Esophagus muscularis mucosa (tissue), 4 donors: Measurements from ENCODE around the gene DNAJA1. TPM values are rescaled to one million over a fixed set of nuclear protein-coding genes. Genes with fewer than 3 reads are reported as not detected.
"Not testable (repeated sequence)": the region's sequence is repeated elsewhere in the genome, so short reads cannot be mapped to it uniquely, and the experiment has no call there.

Experiments used
- DNase-seq: peaks from one replicate; pipeline ENCODE4 v3.0.0-alpha.2; 2017; ENCODE audit errors: extremely low spot score
- H3K27ac ChIP-seq, 4 donors: fragments of 200-600 bp; sonication (generic); replicated peaks in 1 of 4; 1 replicate in 3 of 4; 2 replicates in 1 of 4; pipeline ENCODE4 v1.5.1; 2016 to 2019; ENCODE audit warnings: mild to moderate bottlenecking in 1 of 4
- H3K27me3 ChIP-seq, 4 donors: fragments of 200-600 bp; sonication (generic); one replicate each; pipeline versions ENCODE4 v1.5.1 to v1.6.0; 2016 to 2019
- H3K36me3 ChIP-seq, 4 donors: fragments of 200-600 bp; sonication (generic); one replicate each; pipeline ENCODE4 v1.5.1; 2016 to 2019
- H3K4me1 ChIP-seq, 4 donors: fragments of 200-600 bp; sonication (generic); one replicate each; pipeline ENCODE4 v1.5.1; 2016 to 2019
- H3K4me3 ChIP-seq, 4 donors: fragments of 200-600 bp; sonication (generic); 1 replicate in 2 of 4; 2 replicates in 2 of 4; pipeline ENCODE4 v1.5.1; 2016 to 2019; ENCODE audit warnings: mild to moderate bottlenecking in 4 of 4, moderate library complexity in 1 of 4
- H3K9me3 ChIP-seq, 4 donors: fragments of 200-600 bp; sonication (generic); 1 replicate in 3 of 4; 2 replicates in 1 of 4; pipeline ENCODE4 v1.5.1; 2016 to 2019
- EP300 ChIP-seq: sonication (generic); formaldehyde crosslinking; IDR thresholded peaks from one replicate; pipeline ENCODE4 v1.6.1; 2017; ENCODE audit warnings: antibody characterized with exemption
- POLR2A ChIP-seq: fragments of 450-650 bp; IDR thresholded peaks from one replicate; pipeline ENCODE4 v1.6.1; 2017; ENCODE audit warnings: antibody characterized with exemption, moderate library complexity, mild to moderate bottlenecking, low read depth
- POLR2AphosphoS5 ChIP-seq, 2 donors: sonication (generic); formaldehyde crosslinking; IDR thresholded peaks; one replicate each; pipeline ENCODE4 v1.6.1; 2017; ENCODE audit warnings: antibody characterized with exemption in 2 of 2
- WGBS: methylation state at CpG from one replicate; pipeline ENCODE4 v1.1.5; 2018; 5-methylcytosine and 5-hydroxymethylcytosine counted together
- intact Hi-C: fragments of 100-400 bp; cut with DNase I; formaldehyde crosslinking; loops from one replicate; pipeline ENCODE4 v1.15.1; 2023
- total RNA-seq, 4 donors: library from RNA; depleted of rRNA; stranded (reverse); fragments of >200 nt; gene quantifications; one replicate each; pipeline versions ENCODE4 v1.1.0 to v1.2.1, GENCODE V29; 2016
- TF ChIP-seq, protein P1 (sequence below), 3 experiments: fragments of 200-600 bp in 2 of 3; fragments of 450-650 bp in 1 of 3; sonication (generic) in 2 of 3; IDR thresholded peaks; one replicate each; pipeline ENCODE4 v1.5.1; 2017 to 2019; ENCODE audit warnings: antibody characterized with exemption in 3 of 3, mild to moderate bottlenecking in 2 of 3, moderate library complexity in 1 of 3

The DNAJA1 gene
- total RNA-seq, 4 donors from 2014 or later: 60.9 to 102 (median 71.1) TPM

DNA sequence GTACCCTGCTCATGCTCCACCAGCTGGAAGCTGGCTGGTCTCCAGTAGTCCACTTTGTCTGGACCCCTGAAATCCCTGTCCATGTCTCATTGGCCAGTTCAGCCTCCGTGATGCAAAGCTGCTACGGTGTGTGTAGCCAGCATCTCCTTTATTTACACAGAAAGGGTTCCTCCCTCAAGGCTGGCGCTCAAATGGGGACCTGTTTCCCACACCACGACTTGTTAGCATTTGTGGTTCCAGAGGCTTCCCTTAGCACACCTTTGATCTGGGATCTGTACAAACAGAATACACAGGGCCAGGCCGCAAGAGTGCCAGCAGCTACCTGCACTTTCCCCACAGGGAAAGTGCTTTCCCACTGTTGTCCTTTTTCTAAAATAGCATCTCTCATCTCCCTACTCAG lies 57.1 kb downstream of the DNAJA1 start:
- TF ChIP-seq, protein P1, sequence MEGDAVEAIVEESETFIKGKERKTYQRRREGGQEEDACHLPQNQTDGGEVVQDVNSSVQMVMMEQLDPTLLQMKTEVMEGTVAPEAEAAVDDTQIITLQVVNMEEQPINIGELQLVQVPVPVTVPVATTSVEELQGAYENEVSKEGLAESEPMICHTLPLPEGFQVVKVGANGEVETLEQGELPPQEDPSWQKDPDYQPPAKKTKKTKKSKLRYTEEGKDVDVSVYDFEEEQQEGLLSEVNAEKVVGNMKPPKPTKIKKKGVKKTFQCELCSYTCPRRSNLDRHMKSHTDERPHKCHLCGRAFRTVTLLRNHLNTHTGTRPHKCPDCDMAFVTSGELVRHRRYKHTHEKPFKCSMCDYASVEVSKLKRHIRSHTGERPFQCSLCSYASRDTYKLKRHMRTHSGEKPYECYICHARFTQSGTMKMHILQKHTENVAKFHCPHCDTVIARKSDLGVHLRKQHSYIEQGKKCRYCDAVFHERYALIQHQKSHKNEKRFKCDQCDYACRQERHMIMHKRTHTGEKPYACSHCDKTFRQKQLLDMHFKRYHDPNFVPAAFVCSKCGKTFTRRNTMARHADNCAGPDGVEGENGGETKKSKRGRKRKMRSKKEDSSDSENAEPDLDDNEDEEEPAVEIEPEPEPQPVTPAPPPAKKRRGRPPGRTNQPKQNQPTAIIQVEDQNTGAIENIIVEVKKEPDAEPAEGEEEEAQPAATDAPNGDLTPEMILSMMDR (IDR thresholded peaks at IDR 0.05): no peak
- TF ChIP-seq POLR2A (no peak), EP300 (no peak), POLR2AphosphoS5 (IDR thresholded peaks at IDR 0.05) (no peak)
- Histone ChIP-seq H3K4me1 (peaks cover 0 to 15% (median 8%) of the 10 kb centered on the region in 4 donors), H3K9me3 (peaks cover 0 to 8% (median 2%) of the 10 kb centered on the region in 4 donors), H3K27ac (no peak overlapping the region), H3K36me3 (no peaks in the 10 kb centered on the region), H3K4me3 (no peak overlapping the region), H3K27me3 (no peaks in the 10 kb centered on the region)
- WGBS: 81% methylated on average over 5 of the region's 5 CpGs
- intact Hi-C loops: loop anchor here (1.0 kb wide), 1 partner anchor 144 kb away; no protein-coding TSS in a partner anchor
- DNase-seq: no peak

DNA sequence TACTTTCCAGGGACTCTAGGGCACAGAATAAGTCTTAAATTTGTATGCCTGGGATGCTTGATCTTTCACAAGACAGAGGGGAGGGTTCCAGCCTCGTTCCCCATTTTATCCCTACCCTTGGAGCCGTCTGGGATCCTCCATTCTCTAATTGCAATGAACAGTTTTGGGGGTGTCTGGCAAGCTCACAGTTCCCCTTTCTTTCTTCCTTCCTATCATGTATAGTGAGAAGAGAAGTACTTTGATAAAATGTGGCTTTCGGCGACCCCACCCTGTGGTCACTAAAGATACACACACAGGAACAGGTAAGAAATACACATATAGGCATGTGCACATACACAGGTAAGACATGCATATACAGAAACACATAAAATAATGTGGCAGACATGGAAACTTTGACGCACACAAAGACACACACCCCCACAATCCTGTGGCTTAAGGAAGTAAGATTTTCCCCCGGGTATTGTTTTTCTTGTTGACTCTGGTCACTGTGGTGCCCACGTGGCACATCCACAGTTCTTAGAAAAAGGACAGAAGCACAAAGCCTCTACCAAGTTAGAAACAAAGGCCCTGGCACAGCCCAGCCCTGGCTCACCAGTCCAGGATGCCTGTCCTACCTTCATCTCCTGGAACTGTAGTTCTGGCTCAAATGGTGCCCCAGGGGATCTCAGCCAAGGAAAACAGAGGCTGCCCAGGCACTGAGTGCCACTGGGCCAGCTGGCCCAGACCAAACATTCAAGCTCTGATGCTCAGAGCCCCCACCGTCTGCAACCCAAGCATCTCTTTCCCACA lies 57.7 kb downstream of the DNAJA1 start:
- Histone ChIP-seq H3K4me1 (peaks cover 0 to 15% (median 6%) of the 10 kb centered on the region in 4 donors), H3K36me3 (no peaks in the 10 kb centered on the region), H3K9me3 (peaks cover 0 to 8% (median 2%) of the 10 kb centered on the region in 4 donors), H3K4me3 (no peak overlapping the region), H3K27ac (no peak overlapping the region), H3K27me3 (no peaks in the 10 kb centered on the region)
- no peak for TF ChIP-seq POLR2A
- TF ChIP-seq, protein P1 (IDR thresholded peaks at IDR 0.05): no peak
- TF ChIP-seq POLR2AphosphoS5 (IDR thresholded peaks at IDR 0.05): no peak
- no peak for TF ChIP-seq EP300
- 67% methylated on average over 8 of the region's 8 CpGs for WGBS
- intact Hi-C loops: loop anchor here (1.0 kb wide), 1 partner anchor 144 kb away; no protein-coding TSS in a partner anchor
- no peak for DNase-seq

GRCh38 chr9:33085672-33086071 lies 60.6 kb downstream of the DNAJA1 start:
- WGBS: 80% methylated on average over 9 of the region's 9 CpGs

More at GRCh38 chr9:33085672-33086071, 60.6 kb downstream of the DNAJA1 start:
- peaks cover 0 to 11% (median 6%) of the 10 kb centered on the region in 4 donors for H3K4me1 ChIP-seq
- H3K27ac ChIP-seq, H3K9me3 ChIP-seq, H3K36me3 ChIP-seq, intact Hi-C loops, H3K4me3 ChIP-seq, DNase-seq, H3K27me3 ChIP-seq: not testable (repeated sequence)

Other genes starting within 250 kb of the DNAJA1 start
- under 1 TPM in 2 of 4 donors, not detected in 2; 0.06 TPM for gene TMEM215, start 241.7 kb upstream of the DNAJA1 start, total RNA-seq
- gene APTX, start 23.6 kb upstream of the DNAJA1 start, total RNA-seq: 10 to 100 TPM; 20.6 to 33.2 (median 23.3) TPM
- 10 to 100 TPM; 17.8 to 22.6 (median 19.6) TPM for gene SMU1, start 51.4 kb downstream of the DNAJA1 start, total RNA-seq
- gene B4GALT1, start 142.1 kb downstream of the DNAJA1 start, total RNA-seq: 10 to 100 TPM; 24.5 to 39.6 (median 37.8) TPM
- gene SPINK4, start 214.9 kb downstream of the DNAJA1 start, total RNA-seq: not detected
- 100 to 1,000 TPM; 108 to 154 (median 126) TPM for gene BAG1, start 239.4 kb downstream of the DNAJA1 start, total RNA-seq
- gene CHMP5, start 239.8 kb downstream of the DNAJA1 start, total RNA-seq: 10 to 100 TPM; 48.0 to 77.2 (median 65.2) TPM